T1000 (cell line): ENCODE results near the gene DNAH14.

Source experiments
- DNase-seq: peaks from one replicate; lab custom pipeline; 2025; ENCODE audit warnings: mixed read lengths; lab: John Stamatoyannopoulos, UW

Gene DNAH14

GRCh38 chr1:225408249-225408648 lies 478.8 kb downstream of the DNAH14 start:
- DNase-seq = no peak

- DNase-seq = no peak
These were observed 479.6 kb downstream of the DNAH14 start for GRCh38 chr1:225409051-225409450.

DNA sequence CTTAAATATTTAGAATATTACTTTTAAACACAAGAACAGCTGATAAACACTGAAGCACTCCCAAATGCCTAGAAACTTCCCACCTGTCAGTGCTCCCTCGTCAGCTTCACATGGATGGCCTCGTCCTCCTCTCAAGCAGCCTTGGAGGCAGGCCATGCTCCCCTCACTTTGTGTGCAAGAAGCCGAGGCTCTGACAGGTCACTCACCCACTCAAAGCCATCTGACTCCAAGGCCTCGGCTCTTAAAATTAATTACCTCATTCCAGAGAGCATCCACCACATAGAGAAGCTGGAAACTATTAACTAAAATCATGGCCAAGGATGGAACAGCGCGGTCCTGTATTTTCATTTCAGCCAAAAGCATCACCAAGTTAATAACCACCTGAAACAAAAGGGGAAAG lies 480.6 kb downstream of the DNAH14 start:
- no peak for DNase-seq

GRCh38 chr1:225412321-225412720 lies 482.8 kb downstream of the DNAH14 start:
- no peak for DNase-seq

DNA sequence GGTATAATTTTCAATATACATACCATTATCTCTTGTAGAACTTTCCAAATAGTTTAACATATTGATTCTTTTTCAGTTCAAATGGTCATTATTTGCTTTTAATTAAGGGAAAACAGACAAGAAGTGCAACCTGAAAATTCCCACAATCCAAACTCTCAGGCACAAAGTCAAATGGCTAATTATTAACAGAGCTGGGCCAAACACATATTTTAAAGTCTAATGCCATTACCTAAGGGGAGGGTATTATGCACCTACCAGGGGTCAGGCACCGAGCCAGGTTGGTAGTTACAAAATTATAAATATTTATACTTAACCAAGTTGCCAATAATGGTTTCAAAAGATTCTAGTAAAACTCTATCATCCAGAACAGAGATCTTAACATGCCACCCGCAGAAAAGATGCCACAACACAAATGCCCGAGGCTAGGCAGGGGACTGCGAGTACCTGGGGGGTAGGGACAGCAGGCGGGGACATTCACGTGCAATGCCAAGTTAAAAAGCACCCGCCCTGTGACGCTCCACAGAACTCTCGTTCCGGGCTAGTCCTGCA lies 483.4 kb downstream of the DNAH14 start:
- DNase-seq = no peak

- DNase-seq = no peak
These were observed 484.4 kb downstream of the DNAH14 start for GRCh38 chr1:225413708-225414375.

DNA sequence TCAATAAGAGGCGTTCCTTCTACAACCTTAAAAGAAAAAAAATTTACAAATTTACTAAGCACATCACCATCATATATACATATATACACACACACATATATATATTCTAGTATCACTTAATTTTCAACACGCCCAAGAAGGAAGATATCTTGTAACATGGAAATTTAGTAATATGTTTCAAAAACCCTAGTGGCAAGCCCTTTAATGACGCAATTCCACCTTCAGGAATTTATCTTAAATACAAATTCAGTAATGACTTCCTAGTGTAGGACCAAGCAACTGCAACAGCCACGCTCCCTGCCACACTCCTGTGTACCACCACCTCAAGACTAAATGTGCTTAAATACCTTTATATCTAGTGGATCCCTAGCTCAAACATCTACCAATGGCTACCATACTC lies 485.8 kb downstream of the DNAH14 start:
- no peak for DNase-seq

DNA sequence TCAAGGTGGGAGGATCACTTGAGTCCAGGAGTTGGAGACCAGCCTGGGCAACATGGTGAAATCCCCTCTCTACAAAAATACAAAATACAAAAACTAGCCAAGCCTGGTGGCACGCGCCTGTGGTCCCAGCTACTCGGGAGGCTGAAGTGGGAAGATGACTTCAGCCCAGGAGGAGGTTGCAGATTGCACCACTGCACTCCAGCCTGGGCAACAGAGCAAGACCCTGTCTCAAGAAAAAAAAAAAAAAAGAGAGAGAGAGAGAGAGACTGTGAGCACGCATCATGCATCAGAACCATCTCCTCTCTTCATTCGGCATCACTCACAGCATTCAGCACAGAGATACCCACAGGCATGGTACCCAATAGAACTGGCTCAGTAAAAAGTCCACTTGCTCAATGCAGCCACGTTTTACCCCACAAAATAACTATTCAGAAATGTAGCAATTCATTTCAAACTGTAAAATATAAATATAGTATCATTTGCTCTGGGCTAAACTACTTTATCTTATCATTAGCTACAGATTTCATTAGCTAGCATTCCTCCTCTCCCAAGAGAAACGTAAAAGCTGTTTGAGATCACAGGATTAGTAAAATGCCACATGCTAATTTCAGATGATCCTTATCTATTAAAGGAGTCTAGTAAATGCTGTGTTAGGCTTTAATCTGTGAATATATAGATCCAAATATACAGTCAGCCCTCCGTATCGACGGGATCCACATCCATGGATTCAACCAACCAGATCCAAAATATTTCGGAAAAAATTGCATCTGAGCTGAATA lies 486.7 kb downstream of the DNAH14 start:
- DNase-seq = no peak

DNA sequence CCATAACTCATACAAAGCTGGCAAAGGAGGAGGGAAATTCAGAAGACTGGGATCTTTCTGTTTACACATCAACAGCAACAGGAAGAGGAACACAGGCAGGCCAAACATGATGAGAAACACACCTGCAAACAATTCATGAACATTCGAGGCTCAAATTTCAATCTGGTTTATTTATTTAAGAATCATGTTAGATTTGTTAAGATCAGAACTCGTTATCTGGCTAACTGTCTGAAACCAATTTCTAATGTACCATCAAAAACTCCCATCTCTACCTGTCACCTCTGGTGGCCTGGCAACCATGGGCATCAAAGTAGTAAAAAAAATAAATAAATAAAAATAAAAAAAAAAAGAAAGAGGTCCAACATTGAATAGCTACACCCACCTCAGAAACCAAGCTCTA lies 488.6 kb downstream of the DNAH14 start:
- no peak for DNase-seq

GRCh38 chr1:225418598-225418997 lies 489.1 kb downstream of the DNAH14 start:
- no peak for DNase-seq

DNA sequence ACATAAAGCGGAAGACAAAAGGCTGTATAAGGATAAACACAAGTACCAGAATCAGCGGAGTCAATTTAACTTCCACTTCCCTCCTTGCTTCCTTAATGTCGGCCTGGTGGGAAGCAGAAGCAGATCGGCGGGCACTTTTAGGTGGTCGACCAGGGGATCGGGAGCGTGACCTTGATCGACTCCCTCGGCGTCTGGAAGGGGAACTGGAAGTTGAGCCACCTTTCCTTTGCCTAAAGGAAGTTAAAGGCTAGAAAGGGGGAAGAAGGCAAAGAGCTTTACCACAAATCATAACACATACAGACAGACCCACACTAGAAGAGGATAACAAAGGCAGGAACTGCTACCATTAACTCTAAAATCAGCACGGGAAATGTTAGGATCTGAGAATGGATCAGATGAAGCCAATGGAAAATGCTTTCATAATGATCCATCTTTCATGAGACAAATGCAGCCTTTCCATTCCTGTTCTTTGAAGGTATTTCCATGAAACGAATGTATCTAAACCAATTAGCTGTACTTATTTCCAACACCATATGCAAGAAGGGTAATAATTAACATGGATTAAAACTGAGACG lies 492.6 kb downstream of the DNAH14 start:
- DNase-seq = no peak

DNA sequence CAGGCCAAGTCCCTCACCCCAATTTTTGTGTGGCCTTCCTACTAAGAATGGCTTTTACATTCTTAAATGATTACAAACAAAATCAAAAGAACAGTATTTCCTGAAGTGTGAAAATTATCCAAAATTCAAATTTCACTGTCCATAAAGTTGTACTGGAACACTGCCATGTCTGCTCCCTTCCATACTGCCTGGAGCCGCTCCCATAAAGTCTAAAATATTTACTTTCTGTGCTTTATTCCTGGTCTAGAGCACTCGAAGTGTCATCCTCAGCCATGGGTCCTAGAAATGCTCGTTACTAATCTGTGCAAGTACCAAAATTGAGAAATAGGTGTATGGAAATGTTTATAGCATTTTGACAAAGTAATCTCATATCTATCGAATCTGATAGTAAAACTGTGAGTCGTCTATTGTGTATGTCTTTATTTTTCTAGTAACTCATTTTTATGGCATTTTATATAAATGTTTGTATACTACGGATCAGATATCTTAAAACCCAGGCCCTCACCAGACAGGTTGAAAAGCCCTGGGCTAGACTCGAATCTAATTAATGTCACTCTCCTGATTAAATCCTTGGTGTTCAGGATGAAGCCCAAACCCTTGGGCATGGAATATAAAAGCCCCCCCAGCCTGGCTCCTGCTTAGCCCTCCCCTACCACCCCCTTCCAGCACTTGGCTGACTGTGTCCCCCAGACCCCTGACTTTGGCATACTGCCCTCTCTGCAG lies 493.5 kb downstream of the DNAH14 start:
- no peak for DNase-seq

GRCh38 chr1:225423518-225423855 lies 494.0 kb downstream of the DNAH14 start:
- DNase-seq = no peak

GRCh38 chr1:225424562-225425200 lies 495.2 kb downstream of the DNAH14 start:
- peak; percentile 35 for DNase-seq

DNA sequence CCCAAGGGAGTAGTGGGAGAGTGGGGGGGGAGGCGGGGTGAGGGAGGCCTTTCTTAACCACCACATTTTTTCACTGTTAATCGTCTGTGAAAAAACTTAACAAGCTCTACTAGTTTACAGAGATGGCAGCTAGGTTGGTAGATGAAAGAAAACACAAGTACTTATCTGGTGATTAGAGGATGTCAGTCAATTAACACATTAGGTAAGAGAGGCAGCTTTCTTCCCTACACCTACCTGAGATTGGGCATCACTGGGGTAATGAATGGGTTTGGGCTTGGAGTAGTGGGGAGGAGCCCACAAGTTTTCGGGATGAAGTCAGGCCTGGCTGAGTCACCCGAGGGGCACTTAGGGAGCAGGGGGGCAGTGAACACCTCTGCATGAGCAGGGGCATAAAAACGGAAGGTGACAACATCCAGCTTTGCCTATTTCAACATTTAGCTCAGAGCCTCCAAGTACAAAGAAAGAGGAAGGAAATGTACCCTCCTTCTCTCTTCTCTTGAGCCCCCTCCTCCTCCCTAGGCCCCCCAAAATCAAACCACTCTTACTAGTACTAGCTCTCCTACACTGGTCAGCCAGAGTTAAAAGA lies 495.8 kb downstream of the DNAH14 start:
- DNase-seq = no peak

- DNase-seq = no peak
These were observed 497.1 kb downstream of the DNAH14 start for GRCh38 chr1:225426395-225427234.

- DNase-seq = no peak
These were observed 498.0 kb downstream of the DNAH14 start, which contains the start of gene LBR for GRCh38 chr1:225427235-225428067. TSS of gene LBR (minus strand) at chr1:225428038. CDS start at chr1:225424075, 3,963 bp downstream.

DNA sequence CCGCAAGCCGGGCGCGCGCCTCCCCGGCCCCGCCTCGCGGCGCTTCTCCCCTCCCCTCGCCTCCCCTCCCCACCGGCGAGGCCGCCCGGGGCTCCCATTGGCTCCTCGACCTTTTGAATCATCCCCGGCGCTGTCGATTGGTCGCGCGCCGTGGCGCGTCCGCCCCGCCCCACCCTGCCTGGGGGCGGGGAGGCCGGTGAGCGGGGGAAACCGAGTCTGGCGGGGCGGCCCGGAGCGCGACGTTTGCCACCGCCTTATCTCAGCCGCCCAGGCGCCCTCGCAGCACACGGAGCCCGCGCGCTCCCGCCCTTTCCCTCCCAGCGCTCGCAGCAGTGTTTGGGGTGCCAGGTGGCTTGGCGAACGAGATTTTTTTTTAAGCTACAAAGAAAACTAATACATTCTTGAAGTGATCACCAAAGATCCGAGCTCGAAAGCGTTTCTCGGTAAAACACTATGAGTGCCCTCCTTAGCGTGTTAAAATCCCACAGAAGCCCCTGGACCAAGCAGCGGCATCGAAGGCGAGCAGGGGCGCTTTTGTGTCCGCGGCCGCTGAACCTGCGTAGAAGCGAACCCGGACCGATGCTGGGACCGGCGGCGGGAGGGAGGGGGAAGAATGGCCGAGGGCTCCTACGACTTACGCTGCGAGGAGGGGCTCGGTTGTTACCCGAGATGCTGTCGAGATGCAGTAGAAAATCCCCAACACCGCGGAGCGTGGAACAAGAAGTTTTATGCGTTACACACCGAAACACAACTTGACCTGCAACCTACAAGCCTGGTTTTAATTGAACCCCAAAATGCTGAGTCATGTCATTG lies 498.8 kb downstream of the DNAH14 start:
- peak; percentile 81 for DNase-seq
